GM15510 (cell line): ENCODE data around the gene GPR180.

Experiments used
- POLR2A ChIP-seq: IDR thresholded peaks from 3 replicates; pipeline ENCODE4 v1.6.1; 2011; ENCODE audit warnings: borderline replicate concordance; ENCODE audit not compliant: insufficient read length; ENCODE audit errors: extremely low read depth

Gene GPR180

GRCh38 chr13:94658926-94659597, 57.4 kb downstream of the GPR180 start:
- no peak for TF ChIP-seq POLR2A

DNA sequence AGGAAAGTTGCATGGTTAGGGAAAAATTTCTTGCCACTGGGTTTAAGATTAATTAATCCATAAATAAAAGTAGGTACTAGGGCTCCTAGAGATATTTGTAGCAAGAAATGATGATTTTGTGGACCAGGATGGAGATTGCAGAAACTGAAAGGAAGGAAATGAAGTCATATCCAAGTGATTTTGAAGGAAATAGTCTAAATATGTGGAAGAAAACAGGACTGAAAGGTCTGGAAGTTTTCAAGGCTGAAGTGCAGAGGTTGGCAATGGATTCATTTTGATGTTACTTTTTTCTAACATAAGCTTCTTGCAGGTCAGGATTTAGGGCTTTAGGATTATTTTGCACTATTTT, 57.9 kb downstream of the GPR180 start:
- no peak for TF ChIP-seq POLR2A

- no peak for TF ChIP-seq POLR2A
Measured at GRCh38 chr13:94660695-94661326, 59.2 kb downstream of the GPR180 start.

DNA sequence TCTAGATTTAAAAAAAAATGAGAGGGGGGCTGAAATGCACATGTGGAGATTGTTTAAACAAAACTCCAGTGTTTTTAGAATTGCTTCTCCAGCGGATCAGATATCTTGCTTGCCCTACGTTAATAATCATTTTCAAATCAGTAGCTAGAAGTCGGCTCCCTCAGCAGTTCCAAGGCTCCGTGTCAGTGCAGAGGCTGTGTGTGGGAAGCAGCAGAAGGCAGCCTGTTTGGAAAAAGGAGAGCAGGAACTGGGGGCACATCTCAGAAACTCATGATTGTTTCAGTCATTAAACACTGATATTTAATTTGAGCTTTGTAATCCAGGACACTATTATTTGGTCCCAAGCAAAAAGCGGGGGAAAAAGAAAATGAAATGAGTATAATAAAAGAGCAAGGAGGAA, 59.7 kb downstream of the GPR180 start:
- TF ChIP-seq POLR2A, result no peak

DNA sequence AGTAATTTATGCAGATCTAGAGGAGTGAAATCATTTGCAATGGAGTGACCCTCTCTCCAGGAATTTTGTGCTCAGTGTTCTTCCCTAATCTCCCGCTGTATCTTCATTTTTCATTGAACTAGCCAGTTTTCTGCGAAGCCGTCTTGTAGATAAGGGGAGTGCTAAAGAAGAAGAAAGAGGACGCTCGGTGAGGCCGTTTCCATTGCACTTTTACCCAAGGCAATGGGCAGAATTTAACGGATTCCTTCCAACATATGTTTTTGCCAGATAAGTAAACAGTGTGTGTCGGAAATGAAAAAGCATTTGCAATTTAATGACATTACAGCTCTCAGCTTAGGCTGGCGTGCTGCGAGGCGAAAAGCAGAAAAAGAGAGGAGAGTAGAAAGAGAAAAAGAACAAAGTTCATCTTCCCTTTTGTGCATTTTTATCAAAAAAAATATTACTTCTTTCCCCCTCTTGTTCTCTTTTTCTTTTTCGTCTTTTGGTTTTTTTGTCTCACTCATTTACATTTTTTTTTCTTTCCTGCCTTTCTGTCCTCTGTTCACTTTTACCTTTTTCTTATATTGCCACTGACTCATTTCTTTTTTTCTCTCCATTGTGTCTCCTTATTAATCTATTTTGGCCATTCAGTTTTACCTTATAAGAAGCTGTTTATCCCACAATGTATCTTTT, 60.8 kb downstream of the GPR180 start:
- TF ChIP-seq POLR2A, result no peak

DNA sequence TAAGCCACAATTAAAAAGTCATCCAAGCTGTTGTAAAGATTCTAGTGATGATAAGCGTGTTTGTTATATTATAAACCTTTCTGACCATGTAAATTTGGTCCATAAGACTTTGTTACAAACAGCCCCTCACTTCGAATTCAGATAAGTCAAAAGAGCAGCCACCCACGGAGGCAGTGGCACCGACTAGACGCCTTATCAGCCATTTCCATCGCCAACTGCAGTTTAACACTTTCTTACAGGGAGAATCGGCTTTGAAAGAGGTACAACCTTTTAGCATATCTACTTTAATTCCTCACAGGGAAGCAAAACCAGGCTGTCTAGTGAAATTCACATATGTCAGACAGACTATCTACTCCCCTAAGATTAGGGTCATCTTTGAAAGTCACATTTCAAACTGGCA, 63.2 kb downstream of the GPR180 start:
- TF ChIP-seq POLR2A, result no peak

GRCh38 chr13:94666065-94666464, 64.4 kb downstream of the GPR180 start:
- TF ChIP-seq POLR2A, result no peak

DNA sequence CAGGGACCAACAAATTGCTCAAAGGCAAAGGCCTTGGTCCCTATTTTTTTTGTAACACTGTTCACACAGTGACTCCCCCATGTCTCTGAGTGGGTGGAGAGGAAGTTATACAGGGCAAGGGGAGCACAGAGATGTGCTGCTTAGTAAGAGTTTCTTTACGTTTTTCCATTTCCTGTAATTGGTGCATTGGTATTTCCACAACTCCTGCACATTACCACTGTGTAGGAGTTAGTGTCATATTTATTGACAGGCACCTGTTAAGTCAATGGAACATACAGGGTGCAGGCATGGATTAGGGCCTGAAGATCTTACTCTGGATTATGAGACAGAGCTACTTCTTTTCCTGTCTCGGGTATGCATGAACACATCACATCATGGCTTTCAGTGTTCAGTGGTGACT, 65.5 kb downstream of the GPR180 start:
- TF ChIP-seq POLR2A, result no peak

- no peak for TF ChIP-seq POLR2A
Measured at GRCh38 chr13:94672400-94672799, 70.7 kb downstream of the GPR180 start.

DNA sequence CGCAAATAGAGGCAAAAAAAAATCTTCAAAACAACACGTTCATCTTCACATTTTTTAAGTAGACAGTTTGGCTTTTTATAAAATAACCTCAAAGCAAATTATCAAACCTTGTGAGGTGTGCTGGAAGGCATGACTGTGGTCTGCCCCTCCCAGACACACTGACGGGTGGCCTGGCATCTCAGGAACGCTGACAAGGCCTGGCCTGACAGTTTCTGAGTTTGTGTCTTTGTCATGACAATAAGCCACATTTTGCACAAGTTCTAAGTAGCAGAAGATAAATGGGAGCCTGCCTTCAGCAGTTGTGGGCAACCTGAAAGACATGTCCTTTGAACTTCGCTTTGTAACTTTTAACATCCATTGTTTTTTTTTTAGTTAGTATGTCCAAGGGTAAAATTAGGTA, 72.2 kb downstream of the GPR180 start:
- TF ChIP-seq POLR2A, result no peak

GRCh38 chr13:94674609-94675348, 73.1 kb downstream of the GPR180 start:
- no peak for TF ChIP-seq POLR2A

- TF ChIP-seq POLR2A, result no peak
Measured at GRCh38 chr13:94677799-94678198, 76.1 kb downstream of the GPR180 start.

- TF ChIP-seq POLR2A, result no peak
Measured at GRCh38 chr13:94678845-94679244, 77.2 kb downstream of the GPR180 start.

DNA sequence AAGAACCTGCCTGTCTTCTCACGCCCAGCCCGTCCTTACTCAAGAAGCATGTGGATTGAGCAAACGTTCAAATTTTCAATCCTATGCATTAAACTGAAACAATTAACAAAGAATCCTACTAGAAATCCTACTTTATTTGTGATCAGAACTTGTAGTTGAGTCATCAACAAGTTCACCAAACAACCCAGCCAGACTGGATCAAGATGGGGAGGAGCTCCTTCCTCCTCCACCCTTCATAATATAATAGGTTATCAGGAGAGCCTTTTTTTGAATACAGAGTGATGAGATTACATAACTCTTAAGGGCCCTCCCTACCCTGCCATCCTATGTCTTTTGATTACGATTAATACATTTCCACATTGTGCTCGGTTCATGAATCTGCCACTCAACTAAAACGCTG, 78.0 kb downstream of the GPR180 start:
- no peak for TF ChIP-seq POLR2A

DNA sequence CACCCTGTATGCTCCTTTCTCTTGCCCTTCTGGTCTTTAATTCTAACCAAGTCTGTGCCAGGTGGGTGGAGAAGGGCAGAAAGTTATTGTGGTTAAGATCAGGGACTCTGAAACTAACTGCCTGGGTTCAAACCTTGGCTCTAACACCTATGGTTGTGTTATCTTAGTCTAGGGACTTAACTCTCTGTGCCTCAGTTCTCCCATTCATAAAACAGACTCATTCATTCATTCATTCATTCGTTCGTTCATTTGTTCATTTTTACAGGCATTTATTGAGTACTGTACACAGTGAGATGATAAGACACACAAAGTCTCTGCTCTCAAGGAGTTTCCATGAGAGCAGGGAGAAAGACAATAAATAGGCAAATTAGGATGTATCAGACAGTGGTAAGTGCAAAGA, 80.6 kb downstream of the GPR180 start:
- TF ChIP-seq POLR2A, result no peak
